Transverse colon (tissue), 3 donors: ENCODE results near the gene KCTD5.

Experiments used
- POLR2A ChIP-seq: fragments of 450-650 bp; IDR thresholded peaks from one replicate; pipeline ENCODE4 v1.6.1; 2016; ENCODE audit warnings: antibody characterized with exemption, mild to moderate bottlenecking, moderate library complexity
- TF ChIP-seq, protein P1 (sequence below), 5 experiments: fragments of 200-600 bp in 3 of 5; fragments of 450-650 bp in 2 of 5; sonication (generic) in 3 of 5; IDR thresholded peaks; 1 replicate in 2 of 5; 2 replicates in 3 of 5; pipeline ENCODE4 v1.5.1; 2016 to 2017; ENCODE audit warnings: antibody characterized with exemption in 5 of 5, inconsistent platforms in 3 of 5, mild to moderate bottlenecking in 2 of 5, moderate library complexity in 1 of 5

DNA sequence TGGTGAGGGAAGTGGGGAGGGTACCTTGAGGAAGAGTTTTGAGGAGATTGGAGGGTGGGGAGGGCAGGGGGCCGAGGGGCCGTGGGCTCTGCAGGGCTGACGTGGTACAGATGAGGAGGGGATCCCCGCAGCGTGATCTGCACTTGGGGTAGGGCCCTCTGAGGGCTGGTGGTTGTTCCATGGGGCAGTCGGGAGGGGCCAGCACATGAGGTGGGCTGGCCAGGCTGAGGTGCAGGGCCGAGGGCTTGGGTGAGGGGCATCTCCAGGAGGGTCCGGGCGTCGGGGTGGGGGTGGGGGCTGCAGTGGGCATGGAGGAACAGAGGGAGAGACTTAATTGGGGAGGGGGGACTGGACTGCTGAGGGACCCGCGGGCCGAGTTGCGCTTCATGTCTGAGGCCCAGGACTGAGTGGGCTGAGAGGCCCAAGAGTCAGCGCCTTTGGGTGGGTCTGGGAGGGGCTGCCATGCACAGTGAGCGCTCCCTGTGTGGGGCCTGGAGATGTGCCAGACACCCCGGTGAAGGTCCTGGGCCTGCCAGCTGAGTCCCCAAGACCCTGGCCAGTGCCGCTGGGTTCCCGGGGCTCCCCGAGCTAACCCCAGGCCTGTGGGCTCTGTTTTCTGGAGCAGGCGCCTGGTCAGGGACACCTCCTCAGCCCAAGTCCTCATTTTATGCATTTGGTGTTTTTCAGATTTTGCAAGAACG lies 24.4 kb downstream of the KCTD5 start:
- TF ChIP-seq POLR2A = no peak
- TF ChIP-seq, protein P1, sequence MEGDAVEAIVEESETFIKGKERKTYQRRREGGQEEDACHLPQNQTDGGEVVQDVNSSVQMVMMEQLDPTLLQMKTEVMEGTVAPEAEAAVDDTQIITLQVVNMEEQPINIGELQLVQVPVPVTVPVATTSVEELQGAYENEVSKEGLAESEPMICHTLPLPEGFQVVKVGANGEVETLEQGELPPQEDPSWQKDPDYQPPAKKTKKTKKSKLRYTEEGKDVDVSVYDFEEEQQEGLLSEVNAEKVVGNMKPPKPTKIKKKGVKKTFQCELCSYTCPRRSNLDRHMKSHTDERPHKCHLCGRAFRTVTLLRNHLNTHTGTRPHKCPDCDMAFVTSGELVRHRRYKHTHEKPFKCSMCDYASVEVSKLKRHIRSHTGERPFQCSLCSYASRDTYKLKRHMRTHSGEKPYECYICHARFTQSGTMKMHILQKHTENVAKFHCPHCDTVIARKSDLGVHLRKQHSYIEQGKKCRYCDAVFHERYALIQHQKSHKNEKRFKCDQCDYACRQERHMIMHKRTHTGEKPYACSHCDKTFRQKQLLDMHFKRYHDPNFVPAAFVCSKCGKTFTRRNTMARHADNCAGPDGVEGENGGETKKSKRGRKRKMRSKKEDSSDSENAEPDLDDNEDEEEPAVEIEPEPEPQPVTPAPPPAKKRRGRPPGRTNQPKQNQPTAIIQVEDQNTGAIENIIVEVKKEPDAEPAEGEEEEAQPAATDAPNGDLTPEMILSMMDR (IDR thresholded peaks at IDR 0.05) = no peak
